GM19467 (cell line): ENCODE data around the gene MTUS2.
"Not testable (repeated sequence)": the region's sequence is repeated elsewhere in the genome, so short reads cannot be mapped to it uniquely, and the experiment has no call there.

ENCODE experiments used
- ATAC-seq: cut with Tn5 transposase; IDR thresholded peaks from one replicate; pipeline ENCODE4 v1.9.1; 2021; ENCODE audit warnings: mild to moderate bottlenecking, moderate library complexity; ENCODE audit not compliant: unreplicated experiment

The MTUS2 gene

GRCh38 chr13:29294821-29295220, 474.7 kb downstream of the MTUS2 start:
- ATAC-seq: no peak

DNA sequence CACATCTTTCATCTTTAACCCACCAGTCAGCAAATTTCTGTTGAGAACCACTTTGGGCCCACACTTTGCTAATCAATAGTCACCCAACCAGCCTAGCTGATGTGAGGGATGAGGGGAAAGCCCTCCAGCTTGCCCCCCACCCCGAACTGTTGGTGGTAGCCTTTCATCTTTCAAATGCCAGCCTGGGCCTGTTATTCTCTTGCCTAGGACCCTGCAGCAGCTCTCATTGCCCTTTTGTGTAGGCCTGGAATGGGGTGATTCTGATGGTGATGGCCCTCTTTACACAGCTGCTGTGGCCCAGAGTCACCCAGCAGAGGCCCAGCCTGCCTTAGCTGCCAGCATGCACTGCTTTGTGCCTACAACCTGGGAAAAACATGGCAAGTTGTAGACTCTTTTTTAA, 480.9 kb downstream of the MTUS2 start:
- no peak for ATAC-seq

GRCh38 chr13:29304148-29304547, 484.0 kb downstream of the MTUS2 start:
- ATAC-seq: no peak

- ATAC-seq: no peak
Measured at GRCh38 chr13:29310806-29311205, 490.7 kb downstream of the MTUS2 start.

DNA sequence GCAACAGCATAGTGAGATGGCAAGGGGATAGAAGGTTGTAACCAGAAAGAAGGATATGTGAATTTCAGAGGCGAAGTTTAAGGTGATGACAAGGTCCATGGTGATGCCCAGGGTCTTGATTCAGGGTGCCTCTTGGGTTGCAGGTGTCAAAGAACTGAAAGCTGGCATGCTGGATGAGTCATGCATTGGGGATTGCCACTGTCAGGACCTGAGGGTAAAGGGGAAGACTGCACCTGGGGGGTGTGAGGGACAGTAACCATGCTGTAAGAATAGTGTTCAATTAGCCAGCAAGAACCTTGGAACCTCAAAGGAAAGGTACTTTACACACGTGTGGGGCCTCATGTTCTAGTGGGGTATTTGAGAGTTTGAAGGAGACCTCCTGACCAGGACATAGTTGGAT, 495.7 kb downstream of the MTUS2 start:
- no peak for ATAC-seq

DNA sequence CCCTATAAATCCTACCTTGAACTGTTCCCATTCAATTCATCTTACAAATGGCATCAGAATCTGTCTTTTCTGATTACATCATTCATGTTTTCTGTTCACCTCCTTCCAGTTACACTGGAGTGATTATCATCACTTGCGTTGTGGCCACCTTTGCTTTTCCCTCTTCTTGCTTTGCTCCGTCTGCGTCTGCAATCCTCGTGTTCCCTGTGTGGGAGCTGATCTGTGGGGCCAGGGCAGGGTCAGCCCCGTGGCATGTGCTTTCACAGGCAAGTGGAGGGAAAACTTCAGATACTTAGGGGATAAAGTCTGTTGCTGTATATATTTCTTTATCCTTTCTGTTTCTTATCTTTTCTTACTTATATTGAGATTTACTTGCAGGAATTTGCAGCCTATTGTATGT, 497.7 kb downstream of the MTUS2 start:
- ATAC-seq: no peak

- ATAC-seq: no peak
Measured at GRCh38 chr13:29318741-29319140, 498.6 kb downstream of the MTUS2 start.

DNA sequence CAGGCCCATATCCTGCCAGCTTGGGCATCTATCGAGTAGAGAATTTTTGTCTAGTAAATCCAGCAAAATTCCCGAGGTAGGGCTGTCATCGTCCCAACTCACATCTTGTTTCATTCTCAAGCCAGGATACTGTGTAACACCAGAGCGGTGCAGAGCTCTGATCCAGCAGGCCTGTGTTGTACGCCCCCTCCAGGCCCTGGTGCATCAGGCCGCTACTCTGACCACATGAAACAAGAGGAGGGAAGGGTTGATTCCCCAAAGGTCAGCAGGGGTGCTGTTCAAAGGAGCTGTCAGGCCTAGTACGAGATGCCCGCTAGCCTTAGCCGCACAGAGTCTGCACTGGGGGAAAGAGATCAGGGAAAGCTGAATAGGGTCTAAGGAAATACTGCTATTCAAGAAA, 499.3 kb downstream of the MTUS2 start:
- no peak for ATAC-seq

DNA sequence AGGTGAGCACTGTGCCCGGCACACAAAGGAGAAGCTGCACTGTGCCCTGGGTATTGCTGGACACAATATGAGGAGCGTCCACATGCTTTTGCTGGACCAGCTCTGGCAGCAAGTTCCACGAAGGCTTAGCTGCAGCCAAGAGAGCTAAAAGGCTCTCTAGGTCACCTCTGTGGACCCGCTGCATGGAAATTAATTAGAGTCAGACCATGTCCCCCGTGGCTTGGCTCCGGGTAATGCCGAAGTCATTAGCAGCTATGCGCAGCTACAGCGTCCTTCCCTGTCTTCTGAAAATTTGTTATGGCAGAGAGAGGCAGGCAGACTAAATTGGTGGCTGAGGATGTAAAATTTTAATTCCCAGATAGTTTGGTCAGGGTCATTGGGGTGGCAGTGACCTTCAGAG, 503.8 kb downstream of the MTUS2 start:
- no peak for ATAC-seq

GRCh38 chr13:29324601-29325000, 504.5 kb downstream of the MTUS2 start:
- ATAC-seq: no peak

- ATAC-seq: no peak
Measured at GRCh38 chr13:29328501-29328900, 508.4 kb downstream of the MTUS2 start.

DNA sequence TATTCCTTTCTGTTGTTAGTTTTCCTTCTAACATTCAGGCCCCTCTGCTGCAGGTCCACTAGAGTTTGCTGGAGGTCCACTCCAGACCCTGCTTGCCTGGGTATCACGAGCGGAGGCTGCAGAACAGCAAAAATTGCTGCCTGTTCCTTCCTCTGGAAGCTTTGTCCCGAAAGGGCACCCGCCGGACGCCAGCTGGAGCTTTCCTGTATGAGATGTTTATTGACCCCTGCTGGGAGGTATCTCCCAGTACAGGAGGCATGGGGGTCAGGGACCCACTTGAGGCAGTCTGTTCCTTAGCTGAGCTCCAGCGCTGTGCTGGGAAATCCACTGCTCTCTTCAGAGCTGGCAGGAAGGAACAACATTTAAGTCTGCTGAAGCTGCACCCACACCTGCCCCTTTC, 516.2 kb downstream of the MTUS2 start:
- no peak for ATAC-seq

- no peak for ATAC-seq
Measured at GRCh38 chr13:29339386-29340272, 519.5 kb downstream of the MTUS2 start.

DNA sequence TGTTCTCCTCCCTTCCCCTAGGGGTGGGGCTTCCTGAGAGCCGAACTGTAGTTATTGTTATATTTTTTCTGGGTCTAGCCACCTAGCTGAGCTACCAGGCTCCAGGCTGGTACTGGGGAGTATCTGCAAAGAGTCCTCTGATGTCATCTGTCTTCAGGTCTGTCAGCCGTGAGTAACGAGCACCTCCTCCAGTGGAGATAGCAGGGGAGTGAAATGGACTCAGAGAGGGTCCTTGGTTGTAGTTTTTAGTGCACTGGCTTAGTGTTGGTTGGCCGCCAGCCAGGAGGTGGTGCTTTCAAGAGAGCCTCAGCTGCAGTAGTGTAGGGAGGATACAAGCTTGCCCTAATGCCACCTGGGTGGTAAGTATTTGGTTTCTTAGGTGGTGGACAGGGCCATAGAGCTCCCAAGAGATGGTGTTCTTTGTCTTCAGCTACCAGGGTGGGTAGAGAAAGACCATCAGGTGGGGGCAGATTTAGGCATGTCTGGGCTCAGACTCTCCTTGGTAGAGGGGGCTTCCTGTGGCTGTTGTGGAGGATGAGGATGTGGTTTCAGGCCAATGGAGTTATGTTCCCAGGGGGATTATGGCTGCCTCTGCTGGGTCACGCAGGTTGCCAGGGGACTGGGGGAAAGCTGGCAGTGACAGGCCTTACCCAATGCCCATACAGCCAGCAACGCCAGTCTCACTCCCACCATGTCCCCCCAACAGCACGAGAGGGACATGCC, 525.9 kb downstream of the MTUS2 start:
- not testable (repeated sequence) for ATAC-seq

GRCh38 chr13:29355029-29355428, 534.9 kb downstream of the MTUS2 start:
- ATAC-seq: no peak

- no peak for ATAC-seq
Measured at GRCh38 chr13:29359181-29359580, 539.0 kb downstream of the MTUS2 start.

GRCh38 chr13:29361716-29362115, 541.6 kb downstream of the MTUS2 start:
- ATAC-seq: no peak

GRCh38 chr13:29362849-29363604, 542.9 kb downstream of the MTUS2 start:
- peak; percentile 83 for ATAC-seq

DNA sequence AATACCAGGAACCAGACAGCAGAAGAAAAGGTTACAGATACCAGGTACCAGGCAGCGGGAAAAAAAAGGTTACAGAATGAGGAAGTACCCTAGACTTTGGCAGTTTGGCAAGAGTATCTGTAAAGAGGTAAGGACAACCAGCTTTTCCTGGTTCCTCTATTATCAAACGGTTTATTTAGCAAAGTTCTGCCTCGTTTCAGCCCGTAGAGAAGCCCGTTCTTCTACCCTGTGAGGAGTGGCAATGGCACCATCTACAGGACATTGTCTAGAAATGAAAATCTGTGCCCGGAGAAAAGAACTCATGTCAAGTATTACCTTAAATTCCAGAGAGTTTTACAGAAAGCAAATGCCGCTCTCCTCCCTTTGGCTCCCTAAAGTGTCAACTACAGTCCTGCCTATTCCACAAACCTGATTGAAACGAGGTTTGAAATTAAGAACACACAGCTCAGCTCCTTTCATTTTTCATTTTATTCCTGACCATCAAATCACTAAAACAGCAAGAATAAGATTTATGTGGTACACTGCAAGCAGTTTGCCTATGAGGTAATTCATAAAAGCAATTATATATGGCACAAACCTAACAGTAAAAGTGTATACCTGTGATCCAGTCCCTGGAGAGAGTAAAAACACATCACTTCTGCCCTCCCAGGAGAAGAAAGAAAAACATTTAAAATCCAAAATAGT, 549.1 kb downstream of the MTUS2 start:
- no peak for ATAC-seq

GRCh38 chr13:29379281-29379680, 559.1 kb downstream of the MTUS2 start:
- ATAC-seq: no peak

GRCh38 chr13:29379865-29380264, 559.7 kb downstream of the MTUS2 start:
- no peak for ATAC-seq
